ENCODE measurements around the gene TPM2. TPM values are rescaled to one million over a fixed set of nuclear protein-coding genes. Genes with fewer than 3 reads are reported as not detected.

TPM2 gene
- total and polyA plus RNA-seq, 9 of the 15 experiments (the other 6 are each of a cell fraction or from before 2014, with no cell fraction given): 0.28 to 16.1 (median 4.5) TPM

- TF ChIP-seq ESRRA (IDR thresholded peaks at IDR 0.05; ENCODE audit: borderline replicate concordance, low read depth): no peak
- TF ChIP-seq HLTF (IDR thresholded peaks at IDR 0.05): peak; percentile 82
- no peak for TF ChIP-seq ZNF764 (CRISPR knock-in tag; IDR thresholded peaks at IDR 0.05; ENCODE audit: low read depth)
- TF ChIP-seq STAT6 (CRISPR knock-in tag; IDR thresholded peaks at IDR 0.05): no peak
- no peak for TF ChIP-seq ZNF277 (CRISPR knock-in tag; IDR thresholded peaks at IDR 0.05; ENCODE audit: borderline replicate concordance)
- TF ChIP-seq ZNF586 (CRISPR knock-in tag; conservative IDR thresholded peaks at IDR 0.05): no peak
- no peak for TF ChIP-seq ZNF224 (CRISPR knock-in tag; IDR thresholded peaks at IDR 0.05)
- TF ChIP-seq RBM39 (optimal IDR thresholded peaks at IDR 0.05; ENCODE audit: low read depth, low read length): no peak
- no peak for TF ChIP-seq TAF1 (IDR thresholded peaks at IDR 0.05; ENCODE audit: control insufficient read depth, extremely low read depth, insufficient read depth, low read length, severe bottlenecking)
- peak; percentile 88; the same call in 1 of the 2 replicates for TF ChIP-seq CC2D1A (IDR thresholded peaks at IDR 0.05)
- no peak for TF ChIP-seq SNRNP70 (optimal IDR thresholded peaks at IDR 0.05; ENCODE audit: low read depth, low read length)
- no peak for TF ChIP-seq TSC22D4 (tag; IDR thresholded peaks at IDR 0.05)
- no peak for TF ChIP-seq NR4A1 (CRISPR knock-in tag; IDR thresholded peaks at IDR 0.05)
- TF ChIP-seq NR4A1 (tag; IDR thresholded peaks at IDR 0.05): 0 out of 2 replicates have a peak, but pooled peaks have one; percentile 15
- peak; percentile 96 for TF ChIP-seq NCOR1 (IDR thresholded peaks at IDR 0.05)
- TF ChIP-seq HCFC1 (IDR thresholded peaks at IDR 0.05; ENCODE audit: low read depth, low read length): no peak
- TF ChIP-seq ELK1 (CRISPR knock-in tag; IDR thresholded peaks at IDR 0.05): no peak
- no peak for TF ChIP-seq RBM22 (IDR thresholded peaks at IDR 0.05; ENCODE audit: low read depth, low read length, poor library complexity, severe bottlenecking)
- no peak; a peak in 1 of 4 replicates for TF ChIP-seq FOXK2 (conservative IDR thresholded peaks at IDR 0.05 in 1 of 2, IDR thresholded peaks at IDR 0.05 in 1 of 2; ENCODE audit: low read depth in 2 of 2)
- TF ChIP-seq HDGF (IDR thresholded peaks at IDR 0.05): 0 out of 2 replicates have a peak, but pooled peaks have one; percentile 26
These were observed 38.6 kb upstream of the TPM2 start (continued) for GRCh38 chr9:35728041-35728971.
